K562 (cell line): ENCODE measurements around the gene CELSR3. TPM values are rescaled to one million over a fixed set of nuclear protein-coding genes. Genes with fewer than 3 reads are reported as not detected.
A peak's percentile ranks its signal among the peaks of the same experiment; 100 is the strongest.

Source experiments
- CBX5 ChIP-seq: IDR thresholded peaks from 2 replicates; pipeline ENCODE4 v1.6.1; 2014; ENCODE audit warnings: low read depth, borderline replicate concordance
- CHD4 ChIP-seq: fragments of 200-600 bp; sonication (generic); IDR thresholded peaks from 3 replicates; pipeline ENCODE4 v1.6.1; 2012; ENCODE audit warnings: low read depth, mild to moderate bottlenecking, mixed read lengths, low read length, inconsistent platforms; ENCODE audit not compliant: insufficient read depth, insufficient replicate concordance, poor library complexity, severe bottlenecking
- DACH1 ChIP-seq: fragments of 450-650 bp; IDR thresholded peaks from 2 replicates; pipeline ENCODE4 v1.6.1; 2018; ENCODE audit not compliant: partially characterized antibody
- IFI16 ChIP-seq: fragments of 250-450 bp; sonication (Bioruptor Pico); IDR thresholded peaks from 2 replicates; pipeline ENCODE4 v2.1.2; 2022; ENCODE audit warnings: mild to moderate bottlenecking, inconsistent platforms
- MAFG ChIP-seq: fragments of 450-650 bp; conservative IDR thresholded peaks from 2 replicates; pipeline ENCODE4 v1.6.1; 2016; ENCODE audit warnings: missing genetic modification characterization, missing compliant biosample characterization
- NBN ChIP-seq: fragments of 450-650 bp; IDR thresholded peaks from 2 replicates; pipeline ENCODE4 v1.6.1; 2016; ENCODE audit warnings: low read depth, mild to moderate bottlenecking
- RAD21 ChIP-seq, 2 experiments: fragments of 250-450 bp in 1 of 2; fragments of 450-650 bp in 1 of 2; sonication (Bioruptor Pico) in 1 of 2; formaldehyde crosslinking in 1 of 2; IDR thresholded peaks in 1 of 2; conservative IDR thresholded peaks in 1 of 2; 2 replicates each; pipeline versions ENCODE4 v1.4.0 to v1.8.0; 2020 to 2022; ENCODE audit warnings: mild to moderate bottlenecking in 2 of 2, moderate library complexity in 1 of 2
- SIN3A ChIP-seq, 2 experiments: fragments of 150-350 bp in 1 of 2; IDR thresholded peaks; 2 replicates each; pipeline ENCODE4 v1.6.1; 2011 to 2016; ENCODE audit warnings: borderline replicate concordance in 2 of 2, low read depth in 2 of 2, low read length in 2 of 2, mild to moderate bottlenecking in 2 of 2, moderate library complexity in 2 of 2; ENCODE audit not compliant: control insufficient read depth in 1 of 2
- SMARCE1 ChIP-seq: fragments of 450-650 bp; IDR thresholded peaks from 2 replicates; pipeline ENCODE4 v1.7.1; 2016; ENCODE audit warnings: mild to moderate bottlenecking
- SUPT5H ChIP-seq: fragments of 450-650 bp; IDR thresholded peaks from 2 replicates; pipeline ENCODE4 v1.6.1; 2016
- TBL1XR1 ChIP-seq, 2 experiments: IDR thresholded peaks; 2 replicates each; pipeline ENCODE4 v1.6.1; 2012; ENCODE audit warnings: improper control_type of control experiment in 2 of 2, low read length in 2 of 2, mild to moderate bottlenecking in 1 of 2
- TBP ChIP-seq: optimal IDR thresholded peaks from 2 replicates; pipeline ENCODE3; 2011; ENCODE audit warnings: low read depth, low read length, improper control_type of control experiment
- TEAD2 ChIP-seq: fragments of 450-650 bp; IDR thresholded peaks from 2 replicates; pipeline ENCODE4 v1.6.1; 2016; ENCODE audit warnings: missing genetic modification characterization, control low read depth, missing compliant biosample characterization
- TFAM ChIP-seq: fragments of 250-450 bp; sonication (Bioruptor Pico); conservative IDR thresholded peaks from 2 replicates; pipeline ENCODE4 v1.5.0; 2021; ENCODE audit warnings: mild to moderate bottlenecking, moderate library complexity
- THRAP3 ChIP-seq: fragments of 450-650 bp; IDR thresholded peaks from 2 replicates; pipeline ENCODE4 v1.6.1; 2016; ENCODE audit warnings: mild to moderate bottlenecking, inconsistent platforms, borderline replicate concordance
- ZBTB11 ChIP-seq, 3 experiments: fragments of 200-800 bp in 1 of 3; fragments of 250-450 bp in 1 of 3; fragments of 450-650 bp in 1 of 3; sonication (Bioruptor Pico) in 1 of 3; sonication (Bioruptor generic) in 1 of 3; formaldehyde crosslinking in 1 of 3; IDR thresholded peaks; 2 replicates each; pipeline versions ENCODE4 v1.6.1 to v1.8.0; 2016 to 2022; ENCODE audit warnings: mild to moderate bottlenecking in 2 of 3, missing genetic modification characterization in 2 of 3, missing compliant biosample characterization in 1 of 3, moderate library complexity in 1 of 3
- ZNF280A ChIP-seq: fragments of 450-650 bp; IDR thresholded peaks from 2 replicates; pipeline ENCODE4 v1.6.1; 2018; ENCODE audit warnings: mild to moderate bottlenecking, low read depth; ENCODE audit not compliant: partially characterized antibody
- ZNF699 ChIP-seq: fragments of 250-450 bp; sonication (Bioruptor Pico); IDR thresholded peaks from 2 replicates; pipeline ENCODE4 v1.8.0; 2021; ENCODE audit warnings: mild to moderate bottlenecking, moderate library complexity; ENCODE audit not compliant: insufficient replicate concordance
- polyA plus RNA-seq, 8 experiments: library from polyadenylated mRNA; depleted of rRNA in 4 of 8; stranded (reverse) in 5 of 8; unstranded in 3 of 8; fragments of >200 nt; fragmentation: Nextera tagmentation in 2 of 8; fragmentation: Illumina TruSeq in 1 of 8; extraction: Ambion mirVana in 2 of 8; extraction: Trizol in 1 of 8; gene quantifications; 2 replicates each; pipeline versions ENCODE4 v1.2.1 to v1.2.3, GENCODE V29; 2011 to 2014; ENCODE audit warnings: inconsistent platforms in 1 of 8, missing spikeins in 1 of 8
- total RNA-seq, 7 experiments: library from RNA; depleted of rRNA in 6 of 7; stranded (reverse); fragments of >200 nt in 6 of 7; fragmentation: Illumina TruSeq in 2 of 7; extraction: Trizol in 2 of 7; gene quantifications; 2 replicates each; pipeline versions ENCODE4 v1.2.1 to v1.2.3, GENCODE V29; 2011 to 2021; ENCODE audit warnings: low replicate concordance in 1 of 7
- TF ChIP-seq, protein P1 (sequence below): sonication (generic); formaldehyde crosslinking; IDR thresholded peaks from 2 replicates; pipeline ENCODE4 v1.9.0; 2022; ENCODE audit warnings: mild to moderate bottlenecking, missing genetic modification reagents
- TF ChIP-seq, protein P2 (sequence below): fragments of 250-450 bp; sonication (Bioruptor Pico); IDR thresholded peaks from 2 replicates; pipeline ENCODE4 v1.5.0; 2020; ENCODE audit warnings: mild to moderate bottlenecking

CELSR3 gene
- total and polyA plus RNA-seq, 9 of the 15 experiments (the other 6 are each of a cell fraction or from before 2014, with no cell fraction given): 0.10 to 2.7 (median 0.76) TPM

GRCh38 chr3:48635222-48636021, 27.3 kb downstream of the CELSR3 start, which contains the start of gene SLC26A6 (continued):
- TF ChIP-seq SIN3A (IDR thresholded peaks at IDR 0.05; ENCODE audit: borderline replicate concordance in 2 of 2, control insufficient read depth in 1 of 2, low read depth in 2 of 2, low read length in 2 of 2): peak; percentile 40 to 82; a peak in 2 of 4 replicates
- no peak for TF ChIP-seq TFAM (CRISPR knock-in tag)
- no peak for TF ChIP-seq ZBTB11 (CRISPR knock-in tag; IDR thresholded peaks at IDR 0.05)
- TF ChIP-seq CBX5: no peak
- TF ChIP-seq ZNF280A: no peak
- TF ChIP-seq, protein P1, sequence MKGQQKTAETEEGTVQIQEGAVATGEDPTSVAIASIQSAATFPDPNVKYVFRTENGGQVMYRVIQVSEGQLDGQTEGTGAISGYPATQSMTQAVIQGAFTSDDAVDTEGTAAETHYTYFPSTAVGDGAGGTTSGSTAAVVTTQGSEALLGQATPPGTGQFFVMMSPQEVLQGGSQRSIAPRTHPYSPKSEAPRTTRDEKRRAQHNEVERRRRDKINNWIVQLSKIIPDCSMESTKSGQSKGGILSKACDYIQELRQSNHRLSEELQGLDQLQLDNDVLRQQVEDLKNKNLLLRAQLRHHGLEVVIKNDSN (CRISPR knock-in tag): no peak
- TF ChIP-seq MAFG (tag): no peak
- peak; percentile 67 for TF ChIP-seq SUPT5H
- peak; percentile 55 for TF ChIP-seq DACH1
- no peak for TF ChIP-seq ZNF699 (CRISPR knock-in tag)
- peak; percentile 61 for TF ChIP-seq TBP
- peak in 1 of 2 experiments; percentile 59; a peak in 2 of 4 replicates for TF ChIP-seq RAD21 (CRISPR knock-in tag; conservative IDR thresholded peaks at IDR 0.05 in 1 of 2, IDR thresholded peaks at IDR 0.05 in 1 of 2)
- peak; percentile 77 for TF ChIP-seq NBN
- no peak for TF ChIP-seq TBL1XR1 (IDR thresholded peaks at IDR 0.05; ENCODE audit: low read length in 2 of 2)
- no peak for TF ChIP-seq THRAP3
- TF ChIP-seq CHD4: no peak
- TF ChIP-seq TEAD2 (tag): no peak
- TF ChIP-seq, protein P2, sequence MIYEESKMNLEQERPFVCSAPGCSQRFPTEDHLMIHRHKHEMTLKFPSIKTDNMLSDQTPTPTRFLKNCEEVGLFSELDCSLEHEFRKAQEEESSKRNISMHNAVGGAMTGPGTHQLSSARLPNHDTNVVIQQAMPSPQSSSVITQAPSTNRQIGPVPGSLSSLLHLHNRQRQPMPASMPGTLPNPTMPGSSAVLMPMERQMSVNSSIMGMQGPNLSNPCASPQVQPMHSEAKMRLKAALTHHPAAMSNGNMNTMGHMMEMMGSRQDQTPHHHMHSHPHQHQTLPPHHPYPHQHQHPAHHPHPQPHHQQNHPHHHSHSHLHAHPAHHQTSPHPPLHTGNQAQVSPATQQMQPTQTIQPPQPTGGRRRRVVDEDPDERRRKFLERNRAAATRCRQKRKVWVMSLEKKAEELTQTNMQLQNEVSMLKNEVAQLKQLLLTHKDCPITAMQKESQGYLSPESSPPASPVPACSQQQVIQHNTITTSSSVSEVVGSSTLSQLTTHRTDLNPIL (CRISPR knock-in tag): no peak
- no peak for TF ChIP-seq SMARCE1
- TF ChIP-seq IFI16: no peak
